Measurements from ENCODE around the gene SFT2D2.

SFT2D2 gene

GRCh38 chr1:168263130-168263529 lies 37.3 kb downstream of the SFT2D2 start:
- H3K4me3 ChIP-seq (ENCODE audit: low read depth, low read length), result no peak overlapping the region

DNA sequence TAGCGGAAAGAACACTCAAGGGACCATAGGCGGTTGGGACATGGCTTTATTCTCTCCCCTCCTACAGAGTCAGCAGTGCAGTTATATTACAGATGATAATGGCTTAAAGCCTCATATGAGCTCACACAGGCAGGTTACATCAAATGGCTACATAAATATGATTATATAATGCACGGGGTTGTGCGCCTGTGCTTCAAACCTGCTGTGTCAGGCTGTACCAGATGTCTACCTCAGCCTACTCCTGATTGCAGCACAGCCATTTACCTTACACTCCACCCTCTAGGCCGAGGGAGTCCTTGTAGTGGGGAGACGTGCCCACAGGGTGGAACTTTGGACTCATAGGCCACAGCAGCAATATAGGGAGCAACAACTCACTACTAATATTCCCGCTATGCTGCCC lies 38.5 kb downstream of the SFT2D2 start:
- H3K4me3 ChIP-seq (ENCODE audit: low read depth, low read length), result no peak overlapping the region

DNA sequence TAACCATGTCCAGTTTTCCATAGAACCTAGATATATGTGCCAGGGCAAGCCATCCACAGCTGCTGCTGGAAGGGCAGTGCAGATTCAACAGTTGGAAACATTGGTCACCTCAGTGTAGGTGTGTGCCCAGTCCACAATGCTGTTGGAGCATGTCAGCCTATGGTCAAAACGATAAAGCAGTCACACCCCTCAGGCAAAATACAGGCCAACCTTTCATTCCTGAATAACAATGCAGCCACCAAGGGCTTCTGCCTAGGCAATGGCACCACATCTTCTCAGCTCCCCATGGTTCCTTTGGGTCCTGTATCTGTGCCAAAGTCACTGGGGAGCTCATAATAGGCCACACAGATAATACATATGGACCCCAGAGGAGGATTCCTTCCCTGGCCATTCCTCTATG lies 39.8 kb downstream of the SFT2D2 start:
- H3K4me3 ChIP-seq (ENCODE audit: low read depth, low read length), result no peak overlapping the region

GRCh38 chr1:168266644-168267186 lies 40.9 kb downstream of the SFT2D2 start:
- no peak overlapping the region for H3K4me3 ChIP-seq (ENCODE audit: low read depth, low read length)

DNA sequence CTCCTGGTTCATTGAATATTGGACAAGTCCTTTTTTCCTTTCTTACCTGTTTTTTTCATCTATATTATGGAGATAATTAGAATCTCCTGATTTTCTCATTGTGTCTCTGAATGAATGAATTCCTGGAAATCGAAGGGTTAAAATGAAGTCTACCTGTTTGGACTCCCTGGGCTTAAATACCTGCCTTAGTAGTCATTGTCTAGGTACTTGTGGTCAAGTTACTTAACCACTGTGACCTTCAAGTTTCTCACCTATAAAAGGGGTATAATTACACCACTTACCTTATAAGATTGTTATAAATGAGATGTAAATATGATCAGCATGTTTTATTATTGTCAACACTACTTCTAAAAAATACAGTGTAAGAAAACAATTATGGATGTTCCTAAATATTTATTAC lies 45.8 kb downstream of the SFT2D2 start:
- no peak overlapping the region for H3K4me3 ChIP-seq (ENCODE audit: low read depth, low read length)

DNA sequence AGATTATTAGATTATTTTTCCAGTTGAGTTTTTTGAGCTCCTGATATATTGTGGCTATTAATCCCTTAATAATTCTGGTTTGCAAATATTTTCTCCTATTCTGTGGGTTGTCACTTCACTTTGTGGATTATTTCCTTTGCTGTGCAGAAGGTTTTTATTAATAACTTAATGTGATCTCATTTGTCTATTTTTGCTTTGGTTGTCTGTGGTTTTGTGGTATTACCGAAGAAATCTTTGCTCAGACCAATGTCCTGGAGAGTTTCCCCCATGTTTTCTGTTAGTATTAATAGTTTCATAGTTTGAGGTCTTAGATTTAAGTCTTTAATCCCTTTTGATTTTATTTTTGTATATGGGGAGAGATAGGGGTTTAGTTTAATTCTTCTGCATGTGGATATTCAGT lies 47.8 kb downstream of the SFT2D2 start:
- no peak overlapping the region for H3K4me3 ChIP-seq (ENCODE audit: low read depth, low read length)

DNA sequence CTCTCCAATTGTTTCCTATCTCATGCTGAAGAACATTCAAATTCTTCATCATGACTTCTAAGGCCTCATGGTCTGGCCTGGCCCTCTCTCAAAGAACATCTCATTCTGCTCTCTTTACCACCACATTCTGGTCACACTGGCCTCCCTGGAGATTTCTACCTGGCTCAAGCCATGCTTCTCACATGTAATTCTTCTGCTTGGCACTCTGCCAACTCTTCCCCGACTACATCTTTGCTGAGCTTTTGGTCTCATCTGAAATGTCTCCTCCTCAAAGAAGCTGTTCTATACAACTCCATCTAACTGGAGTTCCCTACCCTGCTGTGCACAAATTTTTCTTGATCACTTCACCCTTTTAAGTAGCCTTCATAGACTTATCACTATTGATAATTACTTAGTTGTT lies 53.4 kb downstream of the SFT2D2 start:
- no peak overlapping the region for H3K4me3 ChIP-seq (ENCODE audit: low read depth, low read length)

DNA sequence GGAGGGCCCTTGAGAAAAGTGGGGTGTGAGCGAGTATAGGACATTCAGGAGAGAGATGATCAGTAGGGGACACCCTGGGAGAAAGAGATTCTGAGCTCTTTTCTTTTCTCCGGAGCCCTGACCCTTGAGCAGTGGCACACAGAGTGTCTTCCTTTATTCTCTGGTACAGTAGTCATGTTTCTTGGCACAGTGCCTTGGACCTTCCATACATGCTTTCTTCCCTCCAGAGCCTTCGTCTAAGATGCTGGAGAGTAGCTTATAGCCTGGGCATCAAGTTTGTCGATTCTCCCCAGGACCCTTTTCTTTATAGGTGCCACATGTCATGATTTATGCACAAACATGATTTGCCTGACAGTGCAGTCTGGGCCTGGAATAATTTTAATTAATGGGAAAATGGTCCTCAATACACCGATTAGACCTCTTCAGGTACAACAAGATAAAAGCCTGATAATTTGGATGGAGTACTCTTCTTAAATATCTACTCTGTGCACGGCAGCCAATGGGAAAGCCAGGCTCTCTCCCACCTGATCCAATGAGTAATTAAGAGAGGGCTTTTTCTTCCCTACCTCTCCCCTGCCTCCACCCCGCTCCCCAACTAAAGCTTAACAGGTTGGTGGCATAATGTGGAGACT lies 54.6 kb downstream of the SFT2D2 start, which contains the start of gene TBX19:
Gene TBX19 (plus strand): TSS at position 582 of the 632 bp plus-strand sequence. CDS start 214 bp downstream, outside the sequence.
- H3K4me3 ChIP-seq (ENCODE audit: low read depth, low read length), result no peak within 1 kb of the TSS

DNA sequence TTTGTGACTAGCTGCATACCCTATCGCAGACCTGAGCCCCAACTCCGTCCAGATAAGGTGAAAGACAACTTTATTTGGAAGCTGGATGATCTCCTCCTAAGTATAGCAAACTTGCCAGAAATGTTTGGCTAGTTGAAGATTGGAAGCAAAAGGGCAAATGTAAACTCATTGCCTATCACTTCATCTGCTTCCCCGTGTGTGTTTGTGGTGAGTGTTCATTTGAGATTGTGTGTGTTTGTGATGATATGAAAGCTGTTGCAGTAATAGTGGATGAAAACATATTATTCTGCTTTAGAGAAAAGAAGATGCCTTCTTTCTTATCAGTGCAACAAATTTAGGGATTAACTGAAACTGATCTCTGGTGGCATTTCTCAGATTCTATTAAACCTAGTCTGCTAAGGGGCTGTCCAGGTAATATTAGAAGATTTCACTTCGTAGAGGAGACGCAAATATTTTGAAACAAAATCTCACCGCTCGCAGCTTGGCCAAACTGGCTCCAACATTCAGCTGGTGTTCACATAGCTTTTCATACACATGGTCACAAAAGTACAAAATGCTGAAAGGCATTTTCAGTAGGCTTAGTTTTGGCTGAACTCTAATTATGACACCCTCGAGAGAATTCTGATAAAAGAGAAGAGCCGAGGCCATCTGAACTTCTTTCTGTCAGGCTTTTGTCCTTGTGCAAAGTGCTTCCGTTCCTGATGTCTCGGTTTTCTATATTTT lies 56.0 kb downstream of the SFT2D2 start:
- no peak overlapping the region for H3K4me3 ChIP-seq (ENCODE audit: low read depth, low read length)

DNA sequence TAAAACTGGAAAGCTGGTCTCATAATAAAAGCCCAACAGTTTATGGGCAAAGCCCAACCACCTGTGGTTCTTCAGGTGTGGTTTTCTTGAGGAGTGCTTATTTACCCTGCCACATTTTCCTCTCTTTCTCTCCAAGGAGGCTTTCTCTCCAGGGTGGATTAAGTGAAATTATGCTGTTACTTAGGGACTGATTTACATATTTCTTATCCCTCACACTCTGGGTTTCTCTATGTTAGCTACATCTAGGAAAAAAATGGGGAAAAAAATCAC lies 59.7 kb downstream of the SFT2D2 start:
- no peak overlapping the region for H3K4me3 ChIP-seq (ENCODE audit: low read depth, low read length)

- no peak overlapping the region for H3K4me3 ChIP-seq (ENCODE audit: low read depth, low read length)
Observed at GRCh38 chr1:168285971-168286927, 60.4 kb downstream of the SFT2D2 start.

DNA sequence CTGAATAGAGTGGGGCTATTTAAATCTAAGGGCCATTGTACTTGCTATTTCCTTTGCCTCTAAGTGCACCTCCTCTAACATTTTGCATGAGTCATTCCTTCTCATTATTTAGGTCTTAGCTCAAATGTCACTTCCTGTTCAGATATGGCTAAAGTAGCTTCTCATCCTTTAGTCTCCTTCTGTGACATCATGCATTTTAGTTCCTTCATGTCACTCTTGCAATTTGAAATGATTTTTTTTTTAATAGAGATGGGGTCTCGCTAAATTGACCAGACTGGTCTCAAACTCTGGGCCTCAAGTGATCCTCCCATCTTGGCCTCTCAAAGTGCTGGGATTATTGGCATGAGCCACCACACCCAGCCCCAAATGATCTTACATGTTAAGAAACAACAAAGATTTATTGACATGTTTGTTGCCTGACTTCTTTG lies 61.4 kb downstream of the SFT2D2 start:
- H3K4me3 ChIP-seq (ENCODE audit: low read depth, low read length), result no peak overlapping the region

DNA sequence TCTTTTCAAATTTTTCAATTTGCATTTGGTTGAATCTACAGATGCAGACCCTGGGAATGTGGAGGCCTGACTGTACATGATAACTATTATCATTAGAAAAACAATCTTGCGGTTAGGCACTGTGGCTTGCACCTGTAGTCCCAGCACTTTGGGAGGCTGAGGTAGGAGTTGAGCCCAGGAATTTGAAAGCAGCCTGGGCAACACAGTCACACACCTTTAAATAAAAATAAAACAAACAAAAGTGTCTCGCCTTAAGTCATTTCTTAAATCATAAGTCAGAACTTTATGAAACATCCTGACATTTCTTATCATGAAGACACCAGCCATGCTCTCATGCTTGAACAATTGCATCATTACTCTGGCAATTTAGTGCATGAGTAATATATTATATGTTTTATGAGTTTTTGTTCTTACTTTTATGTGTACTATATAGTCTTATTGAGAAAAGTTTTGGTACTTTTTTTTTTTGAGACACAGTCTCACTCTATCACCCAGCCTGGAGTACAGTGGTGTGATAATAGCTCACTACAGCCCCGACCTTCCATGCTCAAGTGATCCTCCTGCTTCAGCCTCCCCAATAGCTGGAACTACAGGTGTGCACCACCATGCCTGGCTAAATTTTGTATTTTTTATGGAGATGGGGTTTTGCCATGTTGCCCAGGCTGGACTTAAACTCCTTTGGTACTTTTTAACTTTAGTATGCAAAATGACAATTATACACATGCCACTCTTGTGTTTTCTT lies 62.7 kb downstream of the SFT2D2 start:
- no peak overlapping the region for H3K4me3 ChIP-seq (ENCODE audit: low read depth, low read length)

DNA sequence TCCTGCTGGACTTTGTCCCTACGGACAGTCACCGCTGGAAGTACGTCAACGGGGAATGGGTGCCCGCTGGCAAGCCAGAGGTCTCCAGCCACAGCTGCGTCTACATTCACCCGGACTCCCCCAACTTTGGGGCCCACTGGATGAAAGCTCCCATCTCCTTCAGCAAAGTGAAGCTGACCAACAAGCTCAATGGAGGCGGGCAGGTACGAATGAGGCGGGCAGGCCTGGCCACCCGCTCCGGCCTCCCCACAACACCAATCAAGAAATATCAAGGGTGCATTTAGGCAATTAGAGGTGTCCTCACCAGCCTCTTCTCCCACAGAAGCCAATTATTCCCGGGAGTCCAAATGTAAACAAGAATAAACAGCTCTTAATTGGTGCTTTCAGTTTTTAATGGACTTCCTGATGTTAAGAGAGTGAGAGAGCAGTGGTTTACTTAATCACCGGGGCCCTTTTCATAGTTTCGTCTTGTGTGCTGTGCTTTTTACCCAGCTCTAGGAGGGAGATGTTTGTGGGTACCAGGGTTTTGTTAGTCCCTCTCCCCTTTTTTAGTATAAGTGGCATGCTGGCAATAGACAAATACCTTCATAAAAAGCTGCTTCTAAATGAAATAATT lies 65.5 kb downstream of the SFT2D2 start:
- H3K4me3 ChIP-seq (ENCODE audit: low read depth, low read length), result no peak overlapping the region

DNA sequence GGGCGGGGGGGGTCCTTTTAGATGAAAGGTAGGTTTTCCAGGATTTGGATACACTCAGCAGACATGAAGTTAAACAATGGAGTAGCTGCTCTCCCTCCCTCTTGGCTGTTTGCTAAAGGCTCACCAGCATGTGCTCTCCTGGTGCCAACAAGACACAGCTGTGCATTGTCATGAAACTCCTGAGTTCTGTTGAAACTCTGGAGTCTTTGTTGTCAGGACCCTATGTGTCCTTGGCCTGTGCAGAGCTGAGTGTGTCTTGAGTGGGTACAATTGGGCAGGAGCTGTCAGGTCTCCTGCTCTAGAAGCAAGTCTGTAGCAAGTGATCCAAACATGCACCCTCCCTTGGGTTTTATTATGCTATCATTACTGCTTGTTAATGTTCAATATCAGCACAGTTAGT lies 67.6 kb downstream of the SFT2D2 start:
- H3K4me3 ChIP-seq (ENCODE audit: low read depth, low read length), result no peak overlapping the region

DNA sequence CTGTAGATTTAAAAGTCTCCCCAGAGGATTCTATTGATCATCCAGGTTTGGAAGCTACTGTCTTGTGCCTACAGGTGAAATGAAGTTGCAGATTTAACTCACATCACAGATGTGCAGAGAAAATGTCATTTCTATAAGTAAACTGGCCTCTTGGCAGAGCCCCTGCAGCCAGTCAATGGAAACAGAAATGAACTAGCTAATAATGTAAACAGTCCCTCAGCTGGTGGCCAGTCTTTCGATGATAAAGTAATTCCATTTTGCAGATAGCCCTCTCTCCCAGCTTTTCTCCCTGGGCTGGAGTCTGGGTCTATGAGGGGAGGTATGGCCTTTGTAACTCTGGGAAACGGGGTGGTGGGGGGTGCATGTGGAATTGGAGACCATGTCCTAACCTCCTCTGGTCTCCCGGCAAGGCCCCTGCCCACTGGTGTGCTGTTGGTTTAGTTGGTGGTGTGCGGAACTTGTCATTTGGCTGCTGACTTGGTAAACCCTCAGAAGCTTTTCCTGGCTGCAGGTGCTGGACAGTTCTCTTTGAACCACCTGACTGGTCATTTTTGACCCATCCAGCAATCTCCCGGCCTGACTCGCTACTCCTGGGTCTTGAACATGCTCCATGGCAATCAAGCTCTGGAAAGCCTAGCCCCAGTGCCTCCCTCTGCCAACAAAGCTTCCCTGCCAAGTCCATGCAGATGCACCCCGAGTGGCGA lies 69.8 kb downstream of the SFT2D2 start:
- no peak overlapping the region for H3K4me3 ChIP-seq (ENCODE audit: low read depth, low read length)

DNA sequence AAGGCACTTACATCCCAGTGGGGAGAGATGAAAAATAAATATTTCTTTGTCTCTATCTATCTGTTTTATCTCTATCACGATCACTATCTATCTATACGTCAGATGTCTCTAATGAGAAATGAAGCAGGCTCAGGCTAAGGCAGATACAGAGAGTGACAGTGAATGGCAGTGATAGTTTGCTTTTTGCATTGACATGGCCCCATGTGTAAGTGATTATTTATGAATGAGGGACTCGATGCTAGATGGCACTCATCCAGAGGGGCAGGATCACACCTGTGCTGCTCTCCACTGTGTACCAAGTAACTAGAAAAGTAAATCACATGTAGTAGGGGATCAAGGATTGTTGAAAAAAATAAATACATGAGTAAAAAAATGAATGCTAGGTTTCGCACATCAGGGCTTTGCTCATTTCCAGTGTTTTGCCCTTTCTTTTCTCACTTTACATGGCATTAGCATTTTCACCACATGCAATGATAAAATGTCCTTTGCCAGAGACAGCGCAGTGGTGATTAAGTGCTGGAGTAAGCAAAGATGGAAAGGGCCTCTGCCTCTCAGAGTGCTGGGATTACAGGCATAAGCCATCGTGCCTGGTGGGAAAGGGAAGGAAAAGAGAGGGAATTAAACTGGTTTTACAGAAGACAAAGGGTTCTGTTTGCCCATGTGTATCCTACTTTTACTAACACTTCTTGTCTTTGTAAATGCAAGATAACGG lies 71.4 kb downstream of the SFT2D2 start:
- H3K4me3 ChIP-seq (ENCODE audit: low read depth, low read length), result no peak overlapping the region

DNA sequence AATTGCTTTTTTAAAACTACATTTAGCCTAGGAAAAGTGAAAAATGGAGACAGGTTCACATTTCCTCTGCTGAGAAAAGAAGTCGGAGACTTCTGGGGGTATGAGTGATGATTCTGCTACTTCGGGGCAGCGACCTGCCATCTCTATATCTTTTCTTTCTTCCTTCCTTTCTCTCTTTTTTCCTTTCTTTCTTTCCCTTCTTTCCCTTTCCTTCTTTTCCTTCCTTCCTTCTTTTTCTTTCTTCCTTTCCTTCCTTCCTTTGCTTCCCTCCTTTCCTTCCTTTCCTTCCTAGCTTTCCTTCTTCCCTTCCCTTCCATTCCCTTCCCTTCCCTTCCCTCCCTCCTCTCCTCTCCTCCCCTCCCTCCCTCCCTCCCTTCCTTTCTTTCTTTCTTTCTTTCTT lies 72.6 kb downstream of the SFT2D2 start:
- H3K4me3 ChIP-seq (ENCODE audit: low read depth, low read length), result no peak overlapping the region

DNA sequence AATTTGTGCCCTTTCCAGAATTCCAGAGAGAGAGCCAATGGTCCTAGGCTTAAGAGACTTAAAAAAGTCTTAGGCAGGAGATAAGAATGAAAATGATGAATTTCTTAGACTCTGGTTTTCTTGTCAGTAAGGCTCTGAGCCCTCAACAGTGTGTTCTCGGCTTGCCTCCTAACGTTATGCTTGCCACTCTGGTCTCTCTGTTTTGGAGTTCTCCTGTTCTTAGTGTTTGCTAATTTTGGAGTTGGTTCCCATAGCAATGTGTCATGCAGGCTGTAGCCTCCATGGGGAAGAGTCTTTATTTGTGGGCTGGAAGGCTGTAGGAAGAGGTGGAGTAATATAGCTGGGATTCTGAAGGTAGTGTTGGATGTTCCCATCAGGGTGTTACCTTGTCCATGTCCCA lies 74.8 kb downstream of the SFT2D2 start:
- H3K4me3 ChIP-seq (ENCODE audit: low read depth, low read length), result no peak overlapping the region

All from iPS-11a (cell line).